HepG2 (cell line): ENCODE measurements around the gene UBE2Q2. TPM values are rescaled to one million over a fixed set of nuclear protein-coding genes. Genes with fewer than 3 reads are reported as not detected.

Experiments used
- CENPT ChIP-seq: sonication (generic); formaldehyde crosslinking; IDR thresholded peaks from 2 replicates; pipeline ENCODE4 v1.8.0; 2022; ENCODE audit warnings: low read depth, mild to moderate bottlenecking, moderate library complexity, missing genetic modification reagents
- ELF1 ChIP-seq: sonication (generic); formaldehyde crosslinking; IDR thresholded peaks from 2 replicates; pipeline ENCODE4 v1.4.0; 2020; ENCODE audit warnings: missing genetic modification reagents
- HNRNPLL ChIP-seq: fragments of 200-400 bp; formaldehyde crosslinking; IDR thresholded peaks from 2 replicates; pipeline ENCODE4 v1.6.1; 2017; ENCODE audit warnings: mild to moderate bottlenecking, low read depth, low read length; ENCODE audit not compliant: poor library complexity, severe bottlenecking
- JUND ChIP-seq: sonication (generic); formaldehyde crosslinking; IDR thresholded peaks from 2 replicates; pipeline ENCODE4 v1.8.0; 2022; ENCODE audit warnings: mild to moderate bottlenecking, missing genetic modification reagents
- LRRFIP1 ChIP-seq: sonication (generic); formaldehyde crosslinking; conservative IDR thresholded peaks from 2 replicates; pipeline ENCODE4 v1.4.0; 2020; ENCODE audit warnings: missing genetic modification reagents
- MAX ChIP-seq: IDR thresholded peaks from 2 replicates; pipeline ENCODE4 v1.6.1; 2012; ENCODE audit warnings: inconsistent platforms
- MLLT10 ChIP-seq: sonication (generic); formaldehyde crosslinking; IDR thresholded peaks from 2 replicates; pipeline ENCODE4 v1.4.0; 2020; ENCODE audit warnings: missing genetic modification reagents
- MXD1 ChIP-seq: sonication (generic); formaldehyde crosslinking; IDR thresholded peaks from 2 replicates; pipeline ENCODE4 v1.4.0; 2020; ENCODE audit warnings: mild to moderate bottlenecking, missing genetic modification reagents
- NFYC ChIP-seq: IDR thresholded peaks from 2 replicates; pipeline ENCODE4 v1.6.1; 2016; ENCODE audit warnings: missing genetic modification reagents, missing compliant biosample characterization
- NR0B2 ChIP-seq: sonication (generic); formaldehyde crosslinking; IDR thresholded peaks from 2 replicates; pipeline ENCODE4 v1.4.0; 2020; ENCODE audit warnings: mild to moderate bottlenecking, missing genetic modification reagents
- NR2F6 ChIP-seq, 2 experiments: IDR thresholded peaks; 2 replicates each; pipeline ENCODE4 v1.6.1; 2016; ENCODE audit warnings: antibody characterized with exemption in 1 of 2, mild to moderate bottlenecking in 1 of 2
- PAX8 ChIP-seq: sonication (generic); formaldehyde crosslinking; IDR thresholded peaks from 2 replicates; pipeline ENCODE4 v1.8.0; 2022; ENCODE audit warnings: mild to moderate bottlenecking, missing genetic modification reagents, borderline replicate concordance
- SRSF9 ChIP-seq: fragments of 200-400 bp; formaldehyde crosslinking; IDR thresholded peaks from 2 replicates; pipeline ENCODE4 v1.6.1; 2018; ENCODE audit warnings: borderline replicate concordance, mild to moderate bottlenecking, low read depth, low read length; ENCODE audit not compliant: insufficient read depth, poor library complexity, severe bottlenecking
- ZNF337 ChIP-seq: sonication (generic); formaldehyde crosslinking; IDR thresholded peaks from 2 replicates; pipeline ENCODE4 v1.5.1; 2020; ENCODE audit warnings: missing genetic modification reagents, low read depth, mild to moderate bottlenecking, borderline replicate concordance
- ZNF343 ChIP-seq: sonication (generic); formaldehyde crosslinking; IDR thresholded peaks from 2 replicates; pipeline ENCODE4 v1.4.0; 2020; ENCODE audit warnings: mild to moderate bottlenecking, missing genetic modification reagents
- ZNF530 ChIP-seq: sonication (generic); formaldehyde crosslinking; IDR thresholded peaks from 2 replicates; pipeline ENCODE4 v1.5.0; 2020; ENCODE audit warnings: low read depth, mild to moderate bottlenecking, missing genetic modification reagents
- ZNF609 ChIP-seq: sonication (generic); formaldehyde crosslinking; IDR thresholded peaks from 2 replicates; pipeline ENCODE4 v1.4.0; 2020; ENCODE audit warnings: mild to moderate bottlenecking, missing genetic modification reagents, borderline replicate concordance
- ZSCAN21 ChIP-seq: sonication (generic); formaldehyde crosslinking; IDR thresholded peaks from 2 replicates; pipeline ENCODE4 v1.8.0; 2022; ENCODE audit warnings: mild to moderate bottlenecking, missing genetic modification reagents, moderate library complexity, borderline replicate concordance
- ZZZ3 ChIP-seq: sonication (generic); formaldehyde crosslinking; IDR thresholded peaks from 2 replicates; pipeline ENCODE4 v1.4.0; 2020; ENCODE audit warnings: missing genetic modification reagents, mild to moderate bottlenecking, borderline replicate concordance
- polyA plus RNA-seq, 8 experiments: library from polyadenylated mRNA; depleted of rRNA in 3 of 8; stranded (reverse) in 7 of 8; unstranded in 1 of 8; fragments of >200 nt; fragmentation: Illumina TruSeq in 4 of 8; extraction: Trizol in 4 of 8; gene quantifications; 2 replicates each; pipeline versions ENCODE4 v1.2.1 to v1.2.3, GENCODE V29; 2011 to 2016; ENCODE audit warnings: low read depth in 4 of 8, missing spikeins in 1 of 8, mixed read lengths in 1 of 8; ENCODE audit not compliant: insufficient read depth in 1 of 8
- total RNA-seq, 5 experiments: library from RNA; depleted of rRNA; stranded (reverse); fragments of >200 nt; fragmentation: Illumina TruSeq; extraction: Trizol; gene quantifications; 2 replicates each; pipeline ENCODE4 v1.2.3, GENCODE V29; 2016; ENCODE audit warnings: low read depth in 1 of 5

UBE2Q2 gene
- total and polyA plus RNA-seq, 2 of the 13 experiments (the other 11 are each of a cell fraction or from before 2014, with no cell fraction given) = 10.6 to 20.4 TPM

GRCh38 chr15:75903331-75904239, 60.3 kb downstream of the UBE2Q2 start, which contains the start of gene FBXO22 (continued):
- no peak; the same call in 1 of the 2 replicates for TF ChIP-seq NFYC (CRISPR knock-in tag)
- TF ChIP-seq ZSCAN21 (CRISPR knock-in tag) = peak; percentile 76
- no peak for TF ChIP-seq LRRFIP1 (CRISPR knock-in tag)
- TF ChIP-seq ZZZ3 (CRISPR knock-in tag) = peak; percentile 47; the same call in 1 of the 2 replicates
- TF ChIP-seq ELF1 (CRISPR knock-in tag) = peak; percentile 91
- TF ChIP-seq HNRNPLL = no peak
- TF ChIP-seq ZNF337 = no peak
- no peak for TF ChIP-seq CENPT
- no peak; the same call in 1 of the 2 replicates for TF ChIP-seq PAX8 (CRISPR knock-in tag)
- peak; percentile 71; the same call in 1 of the 2 replicates for TF ChIP-seq ZNF343
- peak; percentile 79 for TF ChIP-seq MAX
- TF ChIP-seq MLLT10 (CRISPR knock-in tag) = no peak
- no peak for TF ChIP-seq ZNF530 (CRISPR knock-in tag)
- TF ChIP-seq SRSF9 = no peak
- peak; percentile 42; the same call in 1 of the 2 replicates for TF ChIP-seq MXD1 (CRISPR knock-in tag)
- TF ChIP-seq JUND (CRISPR knock-in tag) = peak; percentile 75; the same call in 1 of the 2 replicates
- TF ChIP-seq ZNF609 = 0 out of 2 replicates have a peak, but pooled peaks have one; percentile 38
- TF ChIP-seq NR0B2 (CRISPR knock-in tag) = peak; percentile 71
- no peak for TF ChIP-seq NR2F6 (IDR thresholded peaks at IDR 0.05)
- peak; percentile 25; the same call in 1 of the 2 replicates for TF ChIP-seq NR2F6 (CRISPR knock-in tag; IDR thresholded peaks at IDR 0.05)
